Activated B cell treated with CpG ODN at 0.5 μM for 24 hours (primary cell): ENCODE measurements around the gene NLK. TPM values are rescaled to one million over a fixed set of nuclear protein-coding genes. Genes with fewer than 3 reads are reported as not detected.

ENCODE experiments used
- ATAC-seq: fragments of 200-7000 bp; cut with Tn5 transposase; one replicate; pipeline ENCODE4 v1.10.0; 2021; ENCODE audit warnings: low read depth, mild to moderate bottlenecking, moderate library complexity
- CTCF ChIA-PET: fragments of 350-600 bp; sonication (Branson Sonifier 250); formaldehyde crosslinking; loops from one replicate; lab custom pipeline; 2021; ENCODE audit warnings: antibody characterized with exemption; lab: Charles Lee
- POLR2A ChIA-PET: fragments of 350-600 bp; sonication (Branson Sonifier 250); formaldehyde crosslinking; loops from one replicate; lab custom pipeline; 2021; ENCODE audit warnings: antibody characterized with exemption; lab: Charles Lee
- DNase-seq: peaks from one replicate; pipeline ENCODE4 v3.0.0; 2022
- H3K27ac Mint-ChIP-seq: one replicate; pipeline ENCODE4 v1.8.0; 2020; ENCODE audit warnings: mixed read lengths
- H3K27me3 Mint-ChIP-seq: one replicate; pipeline ENCODE4 v1.8.0; 2021; ENCODE audit warnings: mixed read lengths
- H3K36me3 Mint-ChIP-seq: one replicate; pipeline ENCODE4 v1.8.0; 2021; ENCODE audit warnings: low read depth, mixed read lengths
- H3K4me1 Mint-ChIP-seq: one replicate; pipeline ENCODE4 v1.8.0; 2021; ENCODE audit warnings: mixed read lengths
- H3K4me3 Mint-ChIP-seq: one replicate; pipeline ENCODE4 v1.8.0; 2020; ENCODE audit warnings: mild to moderate bottlenecking, mixed read lengths
- H3K9me3 Mint-ChIP-seq: one replicate; pipeline ENCODE4 v1.8.0; 2020; ENCODE audit warnings: mixed read lengths
- intact Hi-C: fragments of 100-400 bp; cut with micrococcal nuclease; formaldehyde crosslinking; loops from one replicate; pipeline ENCODE4 v1.15.1; 2024
- total RNA-seq: library from RNA; stranded (reverse); gene quantifications from 2 replicates; pipeline ENCODE4 v1.2.3, GENCODE V29; 2022
- TF ChIP-seq, protein P1 (sequence below): fragments of 200-600 bp; IDR thresholded peaks from one replicate; pipeline ENCODE4 v1.8.0; 2022; ENCODE audit warnings: antibody characterized with exemption, mild to moderate bottlenecking

NLK gene
- total RNA-seq, 1 donor from 2014 or later: 24.6 TPM

DNA sequence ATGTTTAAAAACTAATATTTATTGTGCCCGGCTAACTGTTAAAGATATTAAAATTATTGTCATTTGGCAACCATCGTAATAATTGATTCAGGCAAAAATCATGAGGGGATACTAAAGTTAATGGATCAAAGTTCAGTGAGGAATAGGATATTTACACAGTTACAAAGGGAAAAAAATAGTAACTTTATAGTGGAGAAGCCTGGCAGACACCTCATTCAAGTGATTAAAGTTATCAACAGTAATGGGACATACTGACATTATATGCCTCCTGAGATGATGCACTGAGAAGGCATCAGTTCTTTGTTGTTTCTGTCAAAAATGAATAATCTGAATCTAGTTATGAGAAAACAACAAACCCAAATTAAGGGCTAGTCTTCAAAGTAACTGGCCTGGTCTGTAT, 77.1 kb downstream of the NLK start:
- POLR2A ChIA-PET: no interaction called here
- DNase-seq (no peak), ATAC-seq (no peak)
- peaks cover 28% of the 10 kb centered on the region for H3K4me1 Mint-ChIP-seq
- intact Hi-C loops: no loop called here
- CTCF ChIA-PET: no interaction called here
- no peak overlapping the region for H3K4me3 Mint-ChIP-seq
- H3K9me3 Mint-ChIP-seq: no peaks in the 10 kb centered on the region
- TF ChIP-seq, protein P1, sequence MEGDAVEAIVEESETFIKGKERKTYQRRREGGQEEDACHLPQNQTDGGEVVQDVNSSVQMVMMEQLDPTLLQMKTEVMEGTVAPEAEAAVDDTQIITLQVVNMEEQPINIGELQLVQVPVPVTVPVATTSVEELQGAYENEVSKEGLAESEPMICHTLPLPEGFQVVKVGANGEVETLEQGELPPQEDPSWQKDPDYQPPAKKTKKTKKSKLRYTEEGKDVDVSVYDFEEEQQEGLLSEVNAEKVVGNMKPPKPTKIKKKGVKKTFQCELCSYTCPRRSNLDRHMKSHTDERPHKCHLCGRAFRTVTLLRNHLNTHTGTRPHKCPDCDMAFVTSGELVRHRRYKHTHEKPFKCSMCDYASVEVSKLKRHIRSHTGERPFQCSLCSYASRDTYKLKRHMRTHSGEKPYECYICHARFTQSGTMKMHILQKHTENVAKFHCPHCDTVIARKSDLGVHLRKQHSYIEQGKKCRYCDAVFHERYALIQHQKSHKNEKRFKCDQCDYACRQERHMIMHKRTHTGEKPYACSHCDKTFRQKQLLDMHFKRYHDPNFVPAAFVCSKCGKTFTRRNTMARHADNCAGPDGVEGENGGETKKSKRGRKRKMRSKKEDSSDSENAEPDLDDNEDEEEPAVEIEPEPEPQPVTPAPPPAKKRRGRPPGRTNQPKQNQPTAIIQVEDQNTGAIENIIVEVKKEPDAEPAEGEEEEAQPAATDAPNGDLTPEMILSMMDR: no peak
- H3K27ac Mint-ChIP-seq: no peak overlapping the region
- peaks cover 21% of the 10 kb centered on the region for H3K36me3 Mint-ChIP-seq
- H3K27me3 Mint-ChIP-seq: no peaks in the 10 kb centered on the region

DNA sequence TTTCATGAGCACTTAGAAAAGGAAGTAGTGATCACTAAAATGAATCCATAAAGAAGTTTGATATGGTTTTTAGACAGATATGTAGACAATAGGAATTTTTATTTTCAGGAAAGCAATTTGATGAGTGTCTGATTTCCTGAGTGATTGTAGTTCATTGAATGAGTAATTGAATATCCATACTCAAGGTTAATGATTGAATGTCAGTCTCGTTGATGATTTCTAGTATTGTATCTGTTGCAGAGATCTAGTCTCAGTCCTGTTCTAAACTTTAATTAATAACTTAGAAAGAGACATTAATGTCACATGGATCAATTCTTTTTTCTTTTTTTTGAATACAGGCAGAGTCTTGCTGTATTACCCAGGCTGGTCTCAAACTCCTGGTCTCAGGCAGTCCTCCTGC, 78.3 kb downstream of the NLK start:
- DNase-seq (no peak), ATAC-seq (no peak)
- H3K27ac Mint-ChIP-seq: no peak overlapping the region
- CTCF ChIA-PET: no interaction called here
- H3K27me3 Mint-ChIP-seq: no peaks in the 10 kb centered on the region
- H3K4me1 Mint-ChIP-seq: peaks cover 28% of the 10 kb centered on the region
- no peak overlapping the region for H3K4me3 Mint-ChIP-seq
- POLR2A ChIA-PET: interaction anchor here (0.7 kb wide), 1 partner anchor 10 kb away, joined by 6 read pairs; no protein-coding TSS in a partner anchor
- H3K36me3 Mint-ChIP-seq: peaks cover 21% of the 10 kb centered on the region
- H3K9me3 Mint-ChIP-seq: no peaks in the 10 kb centered on the region
- TF ChIP-seq, protein P1: no peak
- intact Hi-C loops: no loop called here

GRCh38 chr17:28124962-28125361, 82.5 kb downstream of the NLK start:
- Mint-ChIP-seq H3K27me3 (no peaks in the 10 kb centered on the region), H3K4me1 (no peaks in the 10 kb centered on the region), H3K4me3 (no peak overlapping the region), H3K9me3 (no peaks in the 10 kb centered on the region), H3K27ac (no peak overlapping the region), H3K36me3 (peaks cover 30% of the 10 kb centered on the region)
- DNase-seq (no peak), ATAC-seq (no peak)
- intact Hi-C loops: no loop called here
- TF ChIP-seq, protein P1: no peak
- ChIA-PET POLR2A (no interaction called here), CTCF (interaction anchor here (0.8 kb wide), 1 partner anchor 13 kb away, joined by 4 read pairs; no protein-coding TSS in a partner anchor)

- peaks cover 33% of the 10 kb centered on the region for H3K36me3 Mint-ChIP-seq
- CTCF ChIA-PET: interaction anchor here (0.8 kb wide), 1 partner anchor 14 kb away, joined by 4 read pairs; no protein-coding TSS in a partner anchor
- ATAC-seq: no peak
These were observed 83.3 kb downstream of the NLK start for GRCh38 chr17:28125526-28126378.

GRCh38 chr17:28127196-28127595, 84.7 kb downstream of the NLK start:
- H3K36me3 Mint-ChIP-seq: peaks cover 39% of the 10 kb centered on the region
- no peaks in the 10 kb centered on the region for H3K9me3 Mint-ChIP-seq
- no peaks in the 10 kb centered on the region for H3K4me1 Mint-ChIP-seq
- no peaks in the 10 kb centered on the region for H3K27me3 Mint-ChIP-seq
- POLR2A ChIA-PET: no interaction called here
- CTCF ChIA-PET: no interaction called here
- TF ChIP-seq, protein P1: no peak
- no peak overlapping the region for H3K27ac Mint-ChIP-seq
- ATAC-seq (no peak), DNase-seq (no peak)
- no peak overlapping the region for H3K4me3 Mint-ChIP-seq
- intact Hi-C loops: no loop called here

More at GRCh38 chr17:28125526-28126378, 83.3 kb downstream of the NLK start:
- POLR2A ChIA-PET: no interaction called here
- no peak for DNase-seq
- TF ChIP-seq, protein P1: no peak
- no peaks in the 10 kb centered on the region for H3K4me1 Mint-ChIP-seq
- no peak overlapping the region for H3K4me3 Mint-ChIP-seq
- intact Hi-C loops: no loop called here
- H3K27me3 Mint-ChIP-seq: no peaks in the 10 kb centered on the region
- H3K9me3 Mint-ChIP-seq: no peaks in the 10 kb centered on the region
- no peak overlapping the region for H3K27ac Mint-ChIP-seq
